OCI-LY3 (cell line): Measurements from ENCODE around the gene DPP10.

Experiments used
- H2AFZ ChIP-seq: fragments of 200-600, 300-600 bp; shearing (Covaris generic); 2 replicates; pipeline ENCODE4 v1.6.0; 2014; ENCODE audit warnings: antibody characterized with exemption, low read depth, low read length
- H3K27ac ChIP-seq: fragments of 200-600, 300-600 bp; sonication (generic); 2 replicates; pipeline ENCODE4 v1.5.1; 2014; ENCODE audit warnings: mild to moderate bottlenecking, low read length, moderate library complexity, mixed read lengths
- H3K27me3 ChIP-seq: fragments of 200-600, 300-600 bp; sonication (generic); 2 replicates; pipeline ENCODE4 v1.6.1; 2014; ENCODE audit warnings: low read depth, low read length, mixed read lengths
- H3K36me3 ChIP-seq: fragments of 200-600, 300-600 bp; sonication (generic); replicated peaks from 2 replicates; pipeline ENCODE3; 2014; ENCODE audit warnings: low read depth, low read length, mixed read lengths
- H3K4me1 ChIP-seq: fragments of 300-600, 200-600 bp; sonication (generic); 2 replicates; pipeline ENCODE4 v1.6.1; 2014; ENCODE audit warnings: low read length, mixed read lengths
- H3K4me2 ChIP-seq: fragments of 200-600, 300-600 bp; sonication (generic); 2 replicates; pipeline ENCODE4 v1.6.1; 2014; ENCODE audit warnings: low read length, mixed read lengths
- H3K4me3 ChIP-seq: fragments of 300-600, 200-600 bp; sonication (generic); 2 replicates; pipeline ENCODE4 v1.5.1; 2014; ENCODE audit warnings: antibody characterized with exemption, mild to moderate bottlenecking, low read length, moderate library complexity
- H3K79me2 ChIP-seq: fragments of 300-600, 200-600 bp; shearing (Covaris generic); 2 replicates; pipeline ENCODE4 v1.6.1; 2014; ENCODE audit warnings: mild to moderate bottlenecking, low read length, mixed read lengths
- H3K9ac ChIP-seq: fragments of 300-600, 200-600 bp; shearing (Covaris generic); 2 replicates; pipeline ENCODE4 v1.6.0; 2014; ENCODE audit warnings: mild to moderate bottlenecking, low read length, moderate library complexity
- H3K9me3 ChIP-seq: fragments of 200-600, 300-600 bp; shearing (Covaris generic); 2 replicates; pipeline ENCODE4 v1.6.1; 2014; ENCODE audit warnings: low read length, mixed read lengths; ENCODE audit not compliant: insufficient read depth
- H4K20me1 ChIP-seq: fragments of 200-600, 300-600 bp; sonication (generic); 2 replicates; pipeline ENCODE4 v1.6.1; 2016; ENCODE audit warnings: low read length, mixed read lengths; ENCODE audit not compliant: insufficient read depth
- EZH2phosphoT487 ChIP-seq: fragments of 200-600 bp; shearing (Covaris generic); IDR thresholded peaks from 2 replicates; pipeline ENCODE4 v1.6.1; 2018; ENCODE audit warnings: antibody characterized with exemption, mixed run types, low read depth
- TF ChIP-seq, protein P1 (sequence below): fragments of 200-600, 300-600 bp; sonication (generic); IDR thresholded peaks from 2 replicates; pipeline ENCODE4 v1.5.1; 2014; ENCODE audit warnings: antibody characterized with exemption, low read length, low read depth

The DPP10 gene

DNA sequence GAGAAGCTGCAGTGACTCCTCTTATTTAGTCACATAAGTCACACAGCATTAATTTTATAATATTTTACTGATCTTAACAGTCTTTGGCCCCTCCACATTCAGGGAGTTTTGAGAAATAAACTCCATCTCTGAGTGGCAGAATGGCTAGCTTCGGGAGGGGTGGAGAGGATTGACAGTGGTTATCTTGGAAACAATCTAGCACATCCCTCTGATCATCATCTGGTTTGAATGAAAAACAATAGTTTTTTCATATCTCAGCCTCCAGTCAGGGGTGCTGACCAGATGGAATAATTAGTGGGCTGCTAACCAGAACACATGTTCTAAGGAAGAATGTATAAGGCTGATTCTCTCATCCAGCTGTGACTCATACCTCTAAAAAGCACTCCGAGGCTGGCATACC lies 477.5 kb downstream of the DPP10 start:
- TF ChIP-seq, protein P1, sequence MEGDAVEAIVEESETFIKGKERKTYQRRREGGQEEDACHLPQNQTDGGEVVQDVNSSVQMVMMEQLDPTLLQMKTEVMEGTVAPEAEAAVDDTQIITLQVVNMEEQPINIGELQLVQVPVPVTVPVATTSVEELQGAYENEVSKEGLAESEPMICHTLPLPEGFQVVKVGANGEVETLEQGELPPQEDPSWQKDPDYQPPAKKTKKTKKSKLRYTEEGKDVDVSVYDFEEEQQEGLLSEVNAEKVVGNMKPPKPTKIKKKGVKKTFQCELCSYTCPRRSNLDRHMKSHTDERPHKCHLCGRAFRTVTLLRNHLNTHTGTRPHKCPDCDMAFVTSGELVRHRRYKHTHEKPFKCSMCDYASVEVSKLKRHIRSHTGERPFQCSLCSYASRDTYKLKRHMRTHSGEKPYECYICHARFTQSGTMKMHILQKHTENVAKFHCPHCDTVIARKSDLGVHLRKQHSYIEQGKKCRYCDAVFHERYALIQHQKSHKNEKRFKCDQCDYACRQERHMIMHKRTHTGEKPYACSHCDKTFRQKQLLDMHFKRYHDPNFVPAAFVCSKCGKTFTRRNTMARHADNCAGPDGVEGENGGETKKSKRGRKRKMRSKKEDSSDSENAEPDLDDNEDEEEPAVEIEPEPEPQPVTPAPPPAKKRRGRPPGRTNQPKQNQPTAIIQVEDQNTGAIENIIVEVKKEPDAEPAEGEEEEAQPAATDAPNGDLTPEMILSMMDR, result no peak
- TF ChIP-seq EZH2phosphoT487, result no peak
- H4K20me1 ChIP-seq, result no peaks in the 10 kb centered on the region

DNA sequence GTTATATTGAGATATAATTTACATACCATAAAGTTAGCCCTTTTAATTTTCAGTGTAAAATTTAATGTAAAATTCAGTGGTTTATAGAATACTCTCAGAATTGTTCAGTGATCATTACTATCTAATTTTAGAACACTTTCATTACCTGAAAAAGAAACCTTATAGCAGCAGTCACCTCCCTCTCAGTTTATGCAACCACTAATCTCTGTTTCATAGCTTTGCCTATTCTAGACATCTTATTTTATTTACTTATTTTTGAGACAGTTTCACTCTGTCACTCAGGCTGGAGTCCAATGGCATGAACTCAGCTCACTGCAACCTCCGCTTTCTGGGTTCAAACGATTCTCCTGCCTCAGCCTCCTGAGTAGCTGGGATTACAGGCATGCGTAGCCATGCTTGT lies 479.6 kb downstream of the DPP10 start:
- no peak overlapping the region for H3K27ac ChIP-seq
- no peaks in the 10 kb centered on the region for H4K20me1 ChIP-seq
- no peak overlapping the region for H2AFZ ChIP-seq
- no peak overlapping the region for H3K4me2 ChIP-seq
- no peaks in the 10 kb centered on the region for H3K4me1 ChIP-seq
- H3K9ac ChIP-seq, result no peak overlapping the region
- no peak for TF ChIP-seq EZH2phosphoT487
- TF ChIP-seq, protein P1, result no peak
- no peaks in the 10 kb centered on the region for H3K79me2 ChIP-seq
- no peaks in the 10 kb centered on the region for H3K36me3 ChIP-seq
- H3K9me3 ChIP-seq, result no peaks in the 10 kb centered on the region
- no peaks in the 10 kb centered on the region for H3K27me3 ChIP-seq
- no peak overlapping the region for H3K4me3 ChIP-seq

More for the DNA sequence above, 477.5 kb downstream of the DPP10 start:
- no peaks in the 10 kb centered on the region for H3K4me1 ChIP-seq
- no peak overlapping the region for H3K4me2 ChIP-seq
- H3K9ac ChIP-seq, result no peak overlapping the region
- no peak overlapping the region for H2AFZ ChIP-seq
- no peaks in the 10 kb centered on the region for H3K36me3 ChIP-seq
- no peaks in the 10 kb centered on the region for H3K9me3 ChIP-seq
- no peaks in the 10 kb centered on the region for H3K27me3 ChIP-seq
- no peaks in the 10 kb centered on the region for H3K79me2 ChIP-seq
- no peak overlapping the region for H3K4me3 ChIP-seq
- no peak overlapping the region for H3K27ac ChIP-seq

GRCh38 chr2:114925296-114926255 lies 483.1 kb downstream of the DPP10 start:
- Histone ChIP-seq H3K4me2 (no peak overlapping the region), H3K27me3 (no peaks in the 10 kb centered on the region), H4K20me1 (no peaks in the 10 kb centered on the region), H3K9ac (no peak overlapping the region), H3K9me3 (no peaks in the 10 kb centered on the region), H2AFZ (no peak overlapping the region), H3K79me2 (no peaks in the 10 kb centered on the region), H3K27ac (no peak overlapping the region), H3K4me1 (no peaks in the 10 kb centered on the region), H3K4me3 (no peak overlapping the region), H3K36me3 (no peaks in the 10 kb centered on the region)
- no peak for TF ChIP-seq EZH2phosphoT487
- TF ChIP-seq, protein P1, result no peak

GRCh38 chr2:114926303-114926702 lies 483.9 kb downstream of the DPP10 start:
- Histone ChIP-seq H4K20me1 (no peaks in the 10 kb centered on the region), H3K4me1 (no peaks in the 10 kb centered on the region)
- TF ChIP-seq, protein P1, result no peak
- TF ChIP-seq EZH2phosphoT487, result no peak

More at GRCh38 chr2:114926303-114926702, 483.9 kb downstream of the DPP10 start:
- H3K27me3 ChIP-seq, result no peaks in the 10 kb centered on the region
- H3K79me2 ChIP-seq, result no peaks in the 10 kb centered on the region
- no peaks in the 10 kb centered on the region for H3K9me3 ChIP-seq
- no peaks in the 10 kb centered on the region for H3K36me3 ChIP-seq
- H2AFZ ChIP-seq, result no peak overlapping the region
- H3K27ac ChIP-seq, result no peak overlapping the region
- H3K9ac ChIP-seq, result no peak overlapping the region
- no peak overlapping the region for H3K4me2 ChIP-seq
- no peak overlapping the region for H3K4me3 ChIP-seq
